GM19023 (cell line): ENCODE results near the gene ARHGEF4.

ENCODE experiments used
- ATAC-seq: cut with Tn5 transposase; IDR thresholded peaks from one replicate; pipeline ENCODE4 v1.9.1; 2021; ENCODE audit warnings: mild to moderate bottlenecking, moderate library complexity; ENCODE audit not compliant: unreplicated experiment

Gene ARHGEF4

GRCh38 chr2:131045286-131046027 is 208.7 kb downstream of the ARHGEF4 start:
- no peak for ATAC-seq

- ATAC-seq = no peak
Measured at GRCh38 chr2:131046028-131046917, 209.6 kb downstream of the ARHGEF4 start.

GRCh38 chr2:131046918-131047652 is 210.4 kb downstream of the ARHGEF4 start:
- ATAC-seq = no peak

GRCh38 chr2:131047920-131048560 is 211.3 kb downstream of the ARHGEF4 start:
- ATAC-seq = no peak

GRCh38 chr2:131048641-131049040 is 211.9 kb downstream of the ARHGEF4 start:
- no peak for ATAC-seq

- ATAC-seq = no peak
Measured at GRCh38 chr2:131049150-131049718, 212.5 kb downstream of the ARHGEF4 start.

GRCh38 chr2:131050896-131051295 is 214.2 kb downstream of the ARHGEF4 start:
- ATAC-seq = no peak

GRCh38 chr2:131052741-131053263 is 216.1 kb downstream of the ARHGEF4 start:
- ATAC-seq = no peak

- no peak for ATAC-seq
Measured at GRCh38 chr2:131054488-131054887, 217.8 kb downstream of the ARHGEF4 start.

- no peak for ATAC-seq
Measured at GRCh38 chr2:131055169-131056065, 218.7 kb downstream of the ARHGEF4 start.

- no peak for ATAC-seq
Measured at GRCh38 chr2:131056204-131056931, 219.7 kb downstream of the ARHGEF4 start.

GRCh38 chr2:131056932-131057287 is 220.2 kb downstream of the ARHGEF4 start:
- no peak for ATAC-seq

- ATAC-seq = no peak
Measured at GRCh38 chr2:131058214-131058843, 221.6 kb downstream of the ARHGEF4 start.

- no peak for ATAC-seq
Measured at GRCh38 chr2:131058920-131059319, 222.2 kb downstream of the ARHGEF4 start.

- no peak for ATAC-seq
Measured at GRCh38 chr2:131063501-131064283, 227.0 kb downstream of the ARHGEF4 start.

- no peak for ATAC-seq
Measured at GRCh38 chr2:131064589-131065512, 228.1 kb downstream of the ARHGEF4 start.
